Measurements from ENCODE around the gene BTBD18.

DNA sequence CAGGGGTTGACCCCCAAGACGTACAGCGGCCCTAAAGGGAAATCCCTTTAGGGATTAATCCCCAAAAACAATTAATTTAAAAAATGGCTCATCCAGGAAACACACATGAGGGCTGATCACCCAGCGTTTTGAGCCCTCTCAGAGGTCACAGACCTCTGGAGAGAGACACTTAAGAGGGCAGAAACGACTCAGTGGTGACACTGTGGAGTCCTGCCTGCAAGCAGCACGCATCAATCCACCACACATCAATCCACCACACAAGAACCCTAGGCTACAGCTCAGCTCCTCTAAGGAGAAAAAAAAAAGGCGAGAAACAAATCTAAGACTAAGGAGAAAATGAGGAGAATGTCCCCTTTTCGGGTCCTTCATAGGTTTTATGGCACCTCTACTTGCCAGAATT lies 22.8 kb downstream of the BTBD18 start:
- TF ChIP-seq CTCF (IDR thresholded peaks at IDR 0.05) = no peak
- TF ChIP-seq POLR2AphosphoS5 (IDR thresholded peaks at IDR 0.05) = no peak
